H1 (cell line): ENCODE results near the gene NLRX1. TPM values are rescaled to one million over a fixed set of nuclear protein-coding genes. Genes with fewer than 3 reads are reported as not detected.

Source experiments
- BACH1 ChIP-seq: IDR thresholded peaks from 2 replicates; pipeline ENCODE4 v1.6.1; 2012; ENCODE audit warnings: low read length, improper control_type of control experiment
- BCL11A ChIP-seq, 2 experiments: IDR thresholded peaks; one replicate each; pipeline ENCODE4 v1.6.1; 2011; ENCODE audit warnings: low read depth in 2 of 2, low read length in 2 of 2, mild to moderate bottlenecking in 2 of 2
- CBX5 ChIP-seq: fragments of 300-800, 300-1000 bp; sonication (generic); IDR thresholded peaks from 2 replicates; pipeline ENCODE4 v1.7.1; 2016; ENCODE audit warnings: antibody characterized with exemption, low read length, low read depth
- CEBPB ChIP-seq: IDR thresholded peaks from 2 replicates; pipeline ENCODE4 v1.6.1; 2012; ENCODE audit warnings: low read depth, low read length
- CHD2 ChIP-seq: IDR thresholded peaks from 2 replicates; pipeline ENCODE4 v1.6.1; 2012; ENCODE audit warnings: low read length, improper control_type of control experiment
- EZH2 ChIP-seq: fragments of 200-600 bp; sonication (generic); IDR thresholded peaks from 2 replicates; pipeline ENCODE4 v1.7.1; 2012; ENCODE audit warnings: low read depth, mild to moderate bottlenecking, moderate library complexity, low read length, inconsistent platforms; ENCODE audit not compliant: severe bottlenecking
- JUND ChIP-seq: IDR thresholded peaks from 2 replicates; pipeline ENCODE4 v1.6.1; 2011; ENCODE audit warnings: mild to moderate bottlenecking, improper control_type of control experiment, low read length
- KDM4A ChIP-seq: IDR thresholded peaks from one replicate; pipeline ENCODE4 v1.7.1; 2012; ENCODE audit warnings: low read depth, mild to moderate bottlenecking, moderate library complexity, low read length, inconsistent platforms; ENCODE audit not compliant: severe bottlenecking
- KDM5A ChIP-seq: fragments of 200-600 bp; IDR thresholded peaks from 2 replicates; pipeline ENCODE4 v1.7.1; 2012; ENCODE audit warnings: mild to moderate bottlenecking, low read length, inconsistent platforms, mixed read lengths
- MAFK ChIP-seq: IDR thresholded peaks from 2 replicates; pipeline ENCODE4 v1.6.1; 2012; ENCODE audit warnings: low read depth, mild to moderate bottlenecking, improper control_type of control experiment, low read length
- RAD21 ChIP-seq, 2 experiments: IDR thresholded peaks in 1 of 2; conservative IDR thresholded peaks in 1 of 2; 2 replicates each; pipeline ENCODE4 v1.6.1; 2011; ENCODE audit warnings: low read depth in 2 of 2, low read length in 2 of 2, improper control_type of control experiment in 1 of 2, inconsistent platforms in 1 of 2, mild to moderate bottlenecking in 1 of 2, moderate library complexity in 1 of 2
- RNF2 ChIP-seq: fragments of 200-900, 300-1000 bp; sonication (generic); IDR thresholded peaks from 2 replicates; pipeline ENCODE4 v1.7.1; 2016; ENCODE audit warnings: borderline replicate concordance, low read depth, mild to moderate bottlenecking, antibody characterized with exemption, low read length; ENCODE audit not compliant: poor library complexity, severe bottlenecking; ENCODE audit errors: missing control alignments
- SAP30 ChIP-seq: fragments of 300-600 bp; sonication (generic); IDR thresholded peaks from 2 replicates; pipeline ENCODE4 v1.7.1; 2012; ENCODE audit warnings: low read length, moderate library complexity, mild to moderate bottlenecking, inconsistent platforms; ENCODE audit not compliant: insufficient read depth, insufficient replicate concordance
- SP4 ChIP-seq: IDR thresholded peaks from 2 replicates; pipeline ENCODE4 v1.6.1; 2012; ENCODE audit warnings: low read length, inconsistent platforms
- TAF7 ChIP-seq: optimal IDR thresholded peaks from 2 replicates; pipeline ENCODE3; 2011; ENCODE audit warnings: low read depth, mild to moderate bottlenecking, inconsistent platforms, low read length, moderate library complexity, borderline replicate concordance
- TBP ChIP-seq: IDR thresholded peaks from 2 replicates; pipeline ENCODE4 v1.6.1; 2011; ENCODE audit warnings: low read depth, low read length, improper control_type of control experiment
- TEAD4 ChIP-seq: IDR thresholded peaks from 2 replicates; pipeline ENCODE4 v1.6.1; 2012; ENCODE audit warnings: low read depth, low read length, inconsistent platforms, mixed read lengths
- polyA plus RNA-seq, 7 experiments: library from polyadenylated mRNA; depleted of rRNA in 3 of 7; stranded (reverse) in 5 of 7; unstranded in 2 of 7; fragments of >200 nt in 5 of 7; fragments of 200-250 nt in 2 of 7; gene quantifications; 1 replicate in 5 of 7; 2 replicates in 1 of 7; 4 replicates in 1 of 7; pipeline versions ENCODE4 v1.2.1 to v1.2.3, GENCODE V29; 2011 to 2013; ENCODE audit warnings: missing spikeins in 2 of 7, mixed read lengths in 2 of 7
- total RNA-seq: library from RNA; stranded (reverse); fragmentation: NEBNext Ultra II Directional; extraction: Animal tissue kit (Norgen Biotek cat#: 25700); gene quantifications from 2 replicates; pipeline ENCODE4 v1.2.1, GENCODE V29; 2021
- TF ChIP-seq, protein P1 (sequence below), 3 experiments: IDR thresholded peaks; 1 replicate in 2 of 3; 2 replicates in 1 of 3; pipeline versions ENCODE4 v1.5.1 to v1.6.1; 2011; ENCODE audit warnings: low read length in 3 of 3, mild to moderate bottlenecking in 3 of 3, inconsistent platforms in 2 of 3, low read depth in 1 of 3, moderate library complexity in 1 of 3; ENCODE audit not compliant: insufficient read depth in 1 of 3; ENCODE audit errors: control extremely low read depth in 1 of 3
- TF ChIP-seq, protein P2 (sequence below): IDR thresholded peaks from 2 replicates; pipeline ENCODE4 v1.6.1; 2011; ENCODE audit warnings: low read depth, mild to moderate bottlenecking, low read length; ENCODE audit not compliant: insufficient read depth
- TF ChIP-seq, protein P3 (sequence below): IDR thresholded peaks from 2 replicates; pipeline ENCODE4 v1.6.1; 2012; ENCODE audit warnings: inconsistent platforms

Gene NLRX1
- total and polyA plus RNA-seq, 2 of the 8 experiments (the other 6 are each of a cell fraction or from before 2014, with no cell fraction given): 13.2 to 18.6 TPM

GRCh38 chr11:119168471-119169281 is at the start of gene NLRX1 (continued):
- TF ChIP-seq BCL11A (IDR thresholded peaks at IDR 0.05; ENCODE audit: low read depth in 2 of 2, low read length in 2 of 2) (no peak), SP4 (no peak), TEAD4 (peak; percentile 49; the same call in 1 of the 2 replicates), SAP30 (no peak), RAD21 (IDR thresholded peaks at IDR 0.05 in 1 of 2, conservative IDR thresholded peaks at IDR 0.05 in 1 of 2; ENCODE audit: low read depth in 2 of 2, low read length in 2 of 2) (peak; percentile 43 to 62; a peak in 3 of 4 replicates), EZH2 (no peak), CEBPB (no peak), TBP (peak; percentile 5; the same call in 1 of the 2 replicates), CHD2 (no peak), CBX5 (no peak), KDM4A (peak; percentile 83), BACH1 (no peak), KDM5A (no peak), MAFK (no peak), RNF2 (no peak), JUND (peak; percentile 84), TAF7 (peak; percentile 76)
- TF ChIP-seq, protein P1, sequence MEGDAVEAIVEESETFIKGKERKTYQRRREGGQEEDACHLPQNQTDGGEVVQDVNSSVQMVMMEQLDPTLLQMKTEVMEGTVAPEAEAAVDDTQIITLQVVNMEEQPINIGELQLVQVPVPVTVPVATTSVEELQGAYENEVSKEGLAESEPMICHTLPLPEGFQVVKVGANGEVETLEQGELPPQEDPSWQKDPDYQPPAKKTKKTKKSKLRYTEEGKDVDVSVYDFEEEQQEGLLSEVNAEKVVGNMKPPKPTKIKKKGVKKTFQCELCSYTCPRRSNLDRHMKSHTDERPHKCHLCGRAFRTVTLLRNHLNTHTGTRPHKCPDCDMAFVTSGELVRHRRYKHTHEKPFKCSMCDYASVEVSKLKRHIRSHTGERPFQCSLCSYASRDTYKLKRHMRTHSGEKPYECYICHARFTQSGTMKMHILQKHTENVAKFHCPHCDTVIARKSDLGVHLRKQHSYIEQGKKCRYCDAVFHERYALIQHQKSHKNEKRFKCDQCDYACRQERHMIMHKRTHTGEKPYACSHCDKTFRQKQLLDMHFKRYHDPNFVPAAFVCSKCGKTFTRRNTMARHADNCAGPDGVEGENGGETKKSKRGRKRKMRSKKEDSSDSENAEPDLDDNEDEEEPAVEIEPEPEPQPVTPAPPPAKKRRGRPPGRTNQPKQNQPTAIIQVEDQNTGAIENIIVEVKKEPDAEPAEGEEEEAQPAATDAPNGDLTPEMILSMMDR (IDR thresholded peaks at IDR 0.05; ENCODE audit: control extremely low read depth in 1 of 3, insufficient read depth in 1 of 3, low read depth in 1 of 3, low read length in 3 of 3): peak; percentile 82 to 94 (median 90)
- TF ChIP-seq, protein P2, sequence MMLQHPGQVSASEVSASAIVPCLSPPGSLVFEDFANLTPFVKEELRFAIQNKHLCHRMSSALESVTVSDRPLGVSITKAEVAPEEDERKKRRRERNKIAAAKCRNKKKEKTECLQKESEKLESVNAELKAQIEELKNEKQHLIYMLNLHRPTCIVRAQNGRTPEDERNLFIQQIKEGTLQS: no peak
- TF ChIP-seq, protein P3, sequence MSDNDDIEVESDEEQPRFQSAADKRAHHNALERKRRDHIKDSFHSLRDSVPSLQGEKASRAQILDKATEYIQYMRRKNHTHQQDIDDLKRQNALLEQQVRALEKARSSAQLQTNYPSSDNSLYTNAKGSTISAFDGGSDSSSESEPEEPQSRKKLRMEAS: peak; percentile 11; the same call in 1 of the 2 replicates
